Activated naive CD8-positive, alpha-beta T cell treated with anti-CD3 and anti-CD28 coated beads, Interleukin-2, amount 10 ng/mL, durations not matched to agents 7 days and 5 days (primary cell): ENCODE data around the gene NFAT5. TPM values are rescaled to one million over a fixed set of nuclear protein-coding genes. Genes with fewer than 3 reads are reported as not detected.
"Not testable (repeated sequence)": the region's sequence is repeated elsewhere in the genome, so short reads cannot be mapped to it uniquely, and the experiment has no call there.

Source experiments
- ATAC-seq: fragments of 150-1000 bp; cut with Tn5 transposase; one replicate; pipeline ENCODE4 v1.10.0; 2021; ENCODE audit warnings: low read depth, moderate library complexity
- POLR2A ChIA-PET: fragments of 350-600 bp; sonication (Branson Sonifier 250); formaldehyde crosslinking; loops from one replicate; lab custom pipeline; 2021; ENCODE audit warnings: antibody characterized with exemption; lab: Charles Lee
- DNase-seq: peaks from one replicate; pipeline ENCODE4 v3.0.0; 2021
- H3K27ac Mint-ChIP-seq: one replicate; pipeline ENCODE4 v1.8.0; 2022; ENCODE audit warnings: mild to moderate bottlenecking, mixed read lengths
- H3K27me3 Mint-ChIP-seq: one replicate; pipeline ENCODE4 v1.8.0; 2022; ENCODE audit warnings: mild to moderate bottlenecking, moderate library complexity, mixed read lengths
- H3K36me3 Mint-ChIP-seq: one replicate; pipeline ENCODE4 v1.8.0; 2021; ENCODE audit warnings: mild to moderate bottlenecking, mixed read lengths
- H3K4me1 Mint-ChIP-seq: one replicate; pipeline ENCODE4 v1.8.0; 2021; ENCODE audit warnings: mixed read lengths
- H3K4me3 Mint-ChIP-seq: one replicate; pipeline ENCODE4 v1.8.0; 2022; ENCODE audit warnings: mild to moderate bottlenecking, moderate library complexity, mixed read lengths
- H3K9me3 Mint-ChIP-seq: one replicate; pipeline ENCODE4 v1.8.0; 2021; ENCODE audit warnings: mixed read lengths
- total RNA-seq, 2 experiments: library from RNA; stranded (reverse); gene quantifications; one replicate each; pipeline ENCODE4 v1.2.3, GENCODE V29; 2021

NFAT5 gene
- total RNA-seq, 2 experiments from 2014 or later = 21.7 to 24.8 TPM

GRCh38 chr16:69616082-69616481, 50.3 kb downstream of the NFAT5 start:
- H3K36me3 Mint-ChIP-seq = peaks cover 12% of the 10 kb centered on the region
- H3K4me3 Mint-ChIP-seq = no peak overlapping the region
- DNase-seq = no peak
- H3K27ac Mint-ChIP-seq = no peak overlapping the region
- ATAC-seq = no peak
- H3K27me3 Mint-ChIP-seq = no peaks in the 10 kb centered on the region
- H3K4me1 Mint-ChIP-seq = peaks cover 21% of the 10 kb centered on the region
- H3K9me3 Mint-ChIP-seq = no peaks in the 10 kb centered on the region
- POLR2A ChIA-PET = interaction anchor here (0.7 kb wide), 1 partner anchor 118 kb away, joined by 5 read pairs; no protein-coding TSS in a partner anchor

DNA sequence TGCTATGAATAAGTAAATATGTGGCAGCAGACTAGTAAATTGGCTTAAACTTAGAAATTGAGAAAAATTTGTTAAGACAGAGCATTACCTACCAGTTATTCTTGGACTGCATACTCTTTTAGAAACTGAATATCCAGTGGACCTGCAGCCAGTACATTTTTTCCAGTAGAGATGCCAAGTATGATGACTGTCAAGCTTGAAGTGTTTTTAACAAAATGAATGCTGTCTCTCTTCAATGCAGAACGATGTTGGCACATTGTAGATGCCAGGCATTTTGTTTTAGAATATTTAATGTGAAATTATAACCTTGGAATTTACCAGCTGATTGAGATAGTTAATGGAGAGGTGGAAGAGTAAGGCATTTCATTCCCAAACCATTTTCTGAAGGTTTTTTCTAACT, 52.5 kb downstream of the NFAT5 start:
- Mint-ChIP-seq H3K4me1 (peaks cover 18% of the 10 kb centered on the region), H3K27ac (no peak overlapping the region), H3K9me3 (no peaks in the 10 kb centered on the region), H3K36me3 (peaks cover 13% of the 10 kb centered on the region), H3K4me3 (no peak overlapping the region), H3K27me3 (no peaks in the 10 kb centered on the region)
- ATAC-seq = no peak
- POLR2A ChIA-PET = interaction anchor here (0.6 kb wide), 1 partner anchor 1370 kb away, joined by 3 read pairs; no protein-coding TSS in a partner anchor
- no peak for DNase-seq

DNA sequence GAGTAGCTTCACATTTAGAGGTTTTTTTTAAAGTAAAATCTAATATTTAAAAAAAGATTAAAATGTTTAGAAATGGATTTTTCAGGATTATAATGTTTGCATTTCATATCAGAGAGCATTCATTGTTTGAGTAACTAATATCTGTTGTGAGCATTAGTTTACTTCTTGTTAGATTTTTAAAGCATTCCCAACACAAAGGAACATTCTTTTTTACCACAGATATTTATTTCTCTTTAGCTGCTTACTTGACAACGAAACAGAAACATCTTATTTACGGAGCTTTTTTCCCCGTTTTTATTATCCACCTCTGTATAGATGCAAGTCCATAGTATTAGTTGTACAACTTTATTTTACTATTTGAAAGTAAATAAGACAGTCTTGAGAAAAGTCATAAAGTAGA, 53.0 kb downstream of the NFAT5 start:
- H3K4me3 Mint-ChIP-seq = no peak overlapping the region
- H3K27me3 Mint-ChIP-seq = no peaks in the 10 kb centered on the region
- POLR2A ChIA-PET = interaction anchor here (0.6 kb wide), 1 partner anchor 1371 kb away, joined by 3 read pairs; no protein-coding TSS in a partner anchor
- H3K4me1 Mint-ChIP-seq = peaks cover 14% of the 10 kb centered on the region
- peaks cover 14% of the 10 kb centered on the region for H3K36me3 Mint-ChIP-seq
- no peak for DNase-seq
- ATAC-seq = no peak
- no peaks in the 10 kb centered on the region for H3K9me3 Mint-ChIP-seq
- no peak overlapping the region for H3K27ac Mint-ChIP-seq

GRCh38 chr16:69619514-69619913, 53.7 kb downstream of the NFAT5 start:
- no peaks in the 10 kb centered on the region for H3K9me3 Mint-ChIP-seq
- no peak for ATAC-seq
- no peak overlapping the region for H3K4me3 Mint-ChIP-seq
- H3K36me3 Mint-ChIP-seq = peaks cover 19% of the 10 kb centered on the region
- POLR2A ChIA-PET = no interaction called here
- peaks cover 11% of the 10 kb centered on the region for H3K4me1 Mint-ChIP-seq
- DNase-seq = no peak
- H3K27me3 Mint-ChIP-seq = no peaks in the 10 kb centered on the region
- no peak overlapping the region for H3K27ac Mint-ChIP-seq

DNA sequence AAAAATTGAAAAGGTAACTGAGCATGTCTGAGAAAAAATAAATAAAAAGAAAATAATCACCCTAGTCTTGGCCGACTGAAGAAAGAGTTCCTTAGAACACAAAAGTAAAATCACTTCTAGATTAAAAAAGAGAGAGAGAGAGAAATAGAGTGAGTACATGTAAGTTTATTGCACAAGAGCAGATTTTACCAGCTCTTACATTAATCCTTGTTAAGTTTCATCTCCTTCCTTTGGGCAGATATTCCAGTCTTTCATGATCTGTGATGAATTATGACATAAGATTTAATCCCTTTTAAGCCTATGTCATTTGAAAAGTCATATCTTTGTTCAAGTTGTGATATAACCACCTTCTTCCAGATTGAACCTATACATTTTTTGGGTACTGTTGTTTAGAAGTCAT, 54.8 kb downstream of the NFAT5 start:
- H3K36me3 Mint-ChIP-seq = peaks cover 19% of the 10 kb centered on the region
- H3K27ac Mint-ChIP-seq = no peak overlapping the region
- POLR2A ChIA-PET = no interaction called here
- H3K4me1 Mint-ChIP-seq = peaks cover 9% of the 10 kb centered on the region
- no peaks in the 10 kb centered on the region for H3K27me3 Mint-ChIP-seq
- DNase-seq (no peak), ATAC-seq (no peak)
- no peak overlapping the region for H3K4me3 Mint-ChIP-seq
- H3K9me3 Mint-ChIP-seq = no peaks in the 10 kb centered on the region

DNA sequence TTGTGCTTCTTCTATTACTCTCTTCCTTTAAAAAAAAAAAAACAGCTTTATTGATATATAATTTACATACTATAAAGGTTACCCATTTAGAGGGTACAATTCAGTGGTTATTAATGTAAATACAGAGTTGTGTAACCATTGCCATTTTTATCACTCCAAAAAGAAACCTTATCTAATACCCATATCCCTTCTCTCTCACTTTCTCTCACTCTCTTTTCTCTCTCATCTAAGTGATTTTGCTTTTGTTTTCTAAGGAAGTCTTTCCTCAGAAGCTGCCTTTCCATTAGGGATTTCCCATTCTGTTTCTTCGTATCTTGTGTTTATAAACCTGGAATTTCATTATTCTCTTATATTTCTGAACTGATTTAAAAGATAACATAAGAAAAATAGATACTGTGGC, 55.5 kb downstream of the NFAT5 start:
- DNase-seq = no peak
- POLR2A ChIA-PET = no interaction called here
- Mint-ChIP-seq H3K4me1 (peaks cover 8% of the 10 kb centered on the region), H3K9me3 (no peaks in the 10 kb centered on the region), H3K4me3 (no peak overlapping the region), H3K36me3 (peaks cover 17% of the 10 kb centered on the region), H3K27me3 (no peaks in the 10 kb centered on the region), H3K27ac (no peak overlapping the region)
- no peak for ATAC-seq

GRCh38 chr16:69626256-69626655, 60.5 kb downstream of the NFAT5 start:
- POLR2A ChIA-PET = no interaction called here
- Mint-ChIP-seq H3K4me3 (no peak overlapping the region), H3K4me1 (peaks cover 4% of the 10 kb centered on the region), H3K9me3 (no peaks in the 10 kb centered on the region), H3K36me3 (peaks cover 23% of the 10 kb centered on the region), H3K27ac (no peak overlapping the region), H3K27me3 (no peaks in the 10 kb centered on the region)
- ATAC-seq (no peak), DNase-seq (no peak)

- H3K4me1 Mint-ChIP-seq = peaks cover 2% of the 10 kb centered on the region
- H3K36me3 Mint-ChIP-seq = peaks cover 40% of the 10 kb centered on the region
- POLR2A ChIA-PET = no interaction called here
- H3K4me3 Mint-ChIP-seq = no peak overlapping the region
- H3K9me3 Mint-ChIP-seq = peaks cover 16% of the 10 kb centered on the region
- no peak for ATAC-seq
- H3K27me3 Mint-ChIP-seq = no peaks in the 10 kb centered on the region
- H3K27ac Mint-ChIP-seq = no peak overlapping the region
- DNase-seq = no peak
Measured at GRCh38 chr16:69632828-69633227, 67.1 kb downstream of the NFAT5 start.

DNA sequence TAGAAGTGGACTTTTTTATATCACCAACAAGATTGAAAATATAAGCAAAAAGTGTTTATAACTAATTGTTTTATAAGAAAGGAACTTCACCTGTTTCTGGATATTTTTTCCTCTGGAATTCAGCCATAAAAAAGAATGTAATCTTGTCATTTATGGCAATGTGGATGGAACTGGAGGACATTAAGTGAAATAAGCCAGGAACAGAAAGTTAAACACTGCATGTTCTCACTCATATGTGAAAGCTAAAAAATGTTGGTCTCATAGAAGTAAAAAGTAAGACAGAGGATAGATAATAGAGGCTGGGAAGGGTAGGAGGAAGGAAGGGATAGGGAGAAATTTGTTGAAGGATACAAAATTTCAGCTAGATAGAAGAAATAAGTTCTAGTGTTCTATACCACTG, 67.6 kb downstream of the NFAT5 start:
- Mint-ChIP-seq H3K27ac (no peak overlapping the region), H3K4me3 (no peak overlapping the region), H3K36me3 (peaks cover 42% of the 10 kb centered on the region)

DNA sequence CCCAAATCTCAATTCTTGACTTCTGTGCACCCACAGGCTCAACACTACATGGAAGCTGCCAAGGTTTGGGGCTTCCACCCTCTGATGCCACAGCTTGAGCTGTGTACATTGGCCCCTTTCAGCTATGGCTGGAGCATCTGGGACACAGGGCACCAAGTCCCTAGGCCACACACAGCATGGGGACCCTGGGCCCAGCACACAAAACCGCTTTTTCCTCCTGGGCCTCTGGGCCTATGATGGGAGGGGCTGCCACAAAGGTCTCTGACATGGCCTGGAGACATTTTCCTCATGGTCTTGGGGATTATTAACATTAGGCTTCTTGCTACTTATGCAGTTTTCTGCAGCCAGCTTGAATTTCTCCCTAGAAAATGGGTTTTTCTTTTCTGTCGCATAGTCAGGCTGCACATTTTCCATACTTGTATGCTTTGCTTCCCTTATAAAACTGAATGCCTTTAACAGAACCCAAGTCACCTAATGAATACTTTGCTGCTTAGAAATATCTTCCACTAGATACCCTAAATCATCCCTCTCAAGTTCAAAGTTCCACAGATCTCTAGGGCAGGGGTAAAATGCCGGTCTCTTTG, 70.9 kb downstream of the NFAT5 start:
- H3K27me3 Mint-ChIP-seq, DNase-seq, H3K27ac Mint-ChIP-seq, H3K4me3 Mint-ChIP-seq, POLR2A ChIA-PET, H3K4me1 Mint-ChIP-seq, ATAC-seq: not testable (repeated sequence)
- Mint-ChIP-seq H3K36me3 (peaks cover 36% of the 10 kb centered on the region), H3K9me3 (peaks cover 16% of the 10 kb centered on the region)

More for the DNA sequence above, 67.6 kb downstream of the NFAT5 start:
- Mint-ChIP-seq H3K4me1 (peaks cover 2% of the 10 kb centered on the region), H3K27me3 (no peaks in the 10 kb centered on the region), H3K9me3 (peaks cover 16% of the 10 kb centered on the region)
- ATAC-seq = no peak
- DNase-seq = no peak
- POLR2A ChIA-PET = no interaction called here

DNA sequence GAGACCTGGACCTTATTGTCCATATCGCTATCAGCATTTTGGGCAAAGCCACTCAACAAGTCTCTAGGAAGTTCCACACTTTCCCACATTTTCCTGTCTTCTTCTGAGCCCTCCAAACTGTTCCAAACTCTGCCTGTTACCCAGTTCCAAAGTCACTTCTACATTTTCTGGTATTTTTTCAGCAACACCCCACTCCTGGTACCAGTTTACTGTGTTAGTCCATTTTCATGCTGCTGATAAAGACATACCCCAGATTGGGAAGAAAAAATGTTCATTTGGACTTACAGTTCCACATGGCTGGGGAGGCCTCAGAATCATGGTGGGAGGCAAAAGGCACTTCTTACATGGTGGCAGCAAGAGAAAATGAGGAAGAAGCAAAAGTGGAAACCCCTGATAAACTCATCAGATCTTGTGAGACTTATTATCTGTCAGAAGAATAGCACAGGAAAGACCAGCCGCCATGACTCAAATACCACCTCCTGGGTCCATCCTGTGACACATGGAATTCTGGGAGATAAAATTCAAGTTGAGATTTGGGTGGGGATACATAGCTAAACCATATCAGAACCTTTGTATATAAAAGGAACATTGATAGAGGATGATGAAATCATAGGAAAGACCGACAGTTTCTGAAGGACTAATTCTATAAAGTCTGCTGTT, 71.6 kb downstream of the NFAT5 start:
- H3K4me3 Mint-ChIP-seq, DNase-seq, H3K27me3 Mint-ChIP-seq, ATAC-seq, H3K4me1 Mint-ChIP-seq, H3K27ac Mint-ChIP-seq, POLR2A ChIA-PET: not testable (repeated sequence)
- H3K36me3 Mint-ChIP-seq = peaks cover 36% of the 10 kb centered on the region
- H3K9me3 Mint-ChIP-seq = peaks cover 16% of the 10 kb centered on the region

DNA sequence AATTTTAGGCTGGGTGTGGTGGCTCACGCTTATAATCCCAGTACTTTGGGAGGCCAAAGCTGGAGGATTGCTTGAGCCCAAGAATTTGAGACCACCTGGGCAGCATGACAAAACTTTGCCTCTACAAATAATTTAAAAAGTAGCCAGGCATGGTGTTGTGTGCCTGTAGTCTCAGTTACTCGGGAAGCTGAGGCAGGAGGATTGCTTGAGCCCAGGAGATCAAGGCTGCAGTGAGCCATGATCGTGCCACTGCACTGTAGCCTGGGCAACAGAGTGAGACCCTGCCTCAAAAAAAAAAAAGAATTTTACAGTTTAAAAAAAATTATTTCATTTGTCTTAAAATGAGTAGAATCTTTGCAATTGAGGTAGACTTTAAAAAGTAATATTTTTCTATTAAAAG, 78.2 kb downstream of the NFAT5 start:
- H3K4me1 Mint-ChIP-seq, H3K27me3 Mint-ChIP-seq, DNase-seq, H3K4me3 Mint-ChIP-seq, H3K36me3 Mint-ChIP-seq, ATAC-seq, H3K9me3 Mint-ChIP-seq, H3K27ac Mint-ChIP-seq: not testable (repeated sequence)
- POLR2A ChIA-PET = interaction anchor here (0.7 kb wide), 1 partner anchor 118 kb away, joined by 3 read pairs; the partner anchor contains the start of gene WWP2

- DNase-seq (no peak), ATAC-seq (no peak)
- peaks cover 8% of the 10 kb centered on the region for H3K36me3 Mint-ChIP-seq
- H3K4me1 Mint-ChIP-seq = peaks cover 6% of the 10 kb centered on the region
- POLR2A ChIA-PET = interaction anchor here (0.7 kb wide), 1 partner anchor 118 kb away, joined by 3 read pairs; the partner anchor contains the start of gene WWP2
- H3K27ac Mint-ChIP-seq = no peak overlapping the region
- H3K27me3 Mint-ChIP-seq = no peaks in the 10 kb centered on the region
- no peaks in the 10 kb centered on the region for H3K9me3 Mint-ChIP-seq
- no peak overlapping the region for H3K4me3 Mint-ChIP-seq
Measured at GRCh38 chr16:69644790-69645189, 79.0 kb downstream of the NFAT5 start.

DNA sequence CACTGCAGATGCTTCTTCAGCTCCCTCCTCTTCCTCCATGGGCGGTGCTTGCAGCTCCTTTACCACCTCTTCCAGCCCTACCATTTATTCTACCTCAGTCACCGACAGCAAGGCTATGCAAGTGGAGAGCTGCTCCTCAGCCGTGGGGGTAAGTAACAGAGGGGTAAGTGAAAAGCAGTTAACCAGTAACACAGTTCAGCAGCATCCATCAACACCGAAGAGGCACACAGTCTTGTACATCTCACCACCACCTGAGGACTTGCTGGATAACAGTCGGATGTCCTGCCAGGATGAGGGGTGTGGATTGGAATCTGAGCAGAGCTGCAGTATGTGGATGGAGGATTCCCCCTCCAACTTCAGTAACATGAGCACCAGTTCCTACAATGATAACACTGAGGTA, 81.3 kb downstream of the NFAT5 start:
- POLR2A ChIA-PET = no interaction called here

More for the DNA sequence above, 81.3 kb downstream of the NFAT5 start:
- DNase-seq = no peak
- H3K4me1 Mint-ChIP-seq = peaks cover 6% of the 10 kb centered on the region
- H3K4me3 Mint-ChIP-seq = no peak overlapping the region
- H3K27ac Mint-ChIP-seq = no peak overlapping the region
- ATAC-seq = no peak
- no peaks in the 10 kb centered on the region for H3K27me3 Mint-ChIP-seq
- no peaks in the 10 kb centered on the region for H3K9me3 Mint-ChIP-seq
- H3K36me3 Mint-ChIP-seq = peaks cover 8% of the 10 kb centered on the region
